HG03354 (cell line): Measurements from ENCODE around the gene CEP72.
A peak's percentile ranks its signal among the peaks of the same experiment; 100 is the strongest.
"Not testable (repeated sequence)": the region's sequence is repeated elsewhere in the genome, so short reads cannot be mapped to it uniquely, and the experiment has no call there.

Source experiments
- ATAC-seq: cut with Tn5 transposase; IDR thresholded peaks from one replicate; pipeline ENCODE4 v1.9.1; 2021; ENCODE audit warnings: mild to moderate bottlenecking; ENCODE audit not compliant: unreplicated experiment, poor library complexity, severe bottlenecking

Gene CEP72

DNA sequence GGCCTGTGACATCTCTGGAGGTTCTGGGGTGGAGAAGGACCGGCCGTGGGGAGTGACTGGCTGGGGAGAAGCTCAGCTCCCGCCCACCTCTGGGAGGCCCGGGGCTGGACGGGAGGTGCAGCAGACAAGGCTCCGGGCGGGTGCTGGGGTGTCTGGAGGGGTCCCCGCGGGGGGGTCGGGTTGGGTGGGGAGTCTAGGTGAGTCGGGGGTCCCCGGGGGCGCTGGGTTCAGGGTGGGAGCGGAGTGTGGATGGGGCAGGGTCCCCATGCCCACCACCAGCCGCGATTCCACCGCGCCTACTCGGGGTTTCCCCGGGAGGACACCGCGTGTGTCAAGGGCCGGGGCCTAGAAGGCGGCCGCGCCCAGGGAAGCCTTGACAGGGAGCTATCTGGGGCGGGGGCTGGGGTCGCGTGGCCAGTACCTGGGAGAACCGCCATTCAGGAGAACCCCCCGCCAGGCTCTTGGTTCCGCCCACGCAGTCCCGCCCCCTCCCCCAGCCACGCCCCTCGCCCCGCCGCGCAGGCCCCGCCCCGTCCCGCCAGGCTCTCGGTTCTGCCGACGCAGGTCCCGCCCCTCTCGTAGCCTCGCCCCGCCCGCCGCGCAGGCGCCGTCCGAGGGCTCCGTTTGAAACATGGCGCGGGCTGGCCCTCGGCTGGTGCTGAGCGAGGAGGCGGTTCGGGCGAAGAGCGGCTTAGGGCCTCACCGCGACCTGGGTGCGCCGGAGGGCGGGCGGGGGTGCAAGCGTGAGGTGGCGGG, at the start of gene CEP72:
Gene CEP72 (plus strand): TSS at position 610 of the 756 bp plus-strand sequence. CDS start 22 bp downstream, at position 632.
- peak; percentile 85 for ATAC-seq

DNA sequence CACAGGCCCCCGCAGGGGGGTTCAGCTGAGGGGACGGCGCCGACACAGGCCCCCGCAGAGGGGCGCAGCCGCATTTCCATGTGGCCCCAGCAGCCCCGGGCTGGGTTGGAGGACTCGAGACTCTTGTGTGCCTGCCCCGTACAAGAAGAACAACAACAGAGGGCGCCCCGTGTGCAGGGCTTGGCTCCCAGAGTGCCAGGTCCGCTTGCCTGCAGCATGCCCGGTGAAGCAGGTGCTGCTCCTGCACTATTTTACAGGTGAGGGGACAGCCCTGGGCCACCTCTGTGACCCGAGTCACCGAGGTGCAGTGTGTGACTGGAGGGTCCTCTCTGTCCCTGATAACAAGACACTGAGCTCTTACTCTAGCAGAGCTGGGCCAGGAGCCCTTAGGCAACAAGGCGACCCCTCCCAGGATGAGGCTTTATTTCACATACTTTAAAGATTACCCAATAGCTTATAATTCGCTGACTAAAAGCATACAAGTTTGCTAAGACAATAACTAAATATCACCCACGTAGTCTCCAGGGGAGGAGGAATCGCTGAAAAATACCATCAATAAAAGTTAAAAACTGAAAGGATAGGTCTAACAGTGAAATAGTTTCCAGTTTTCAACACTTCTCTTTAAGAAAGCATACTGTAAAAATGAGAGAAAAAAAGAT, 46.2 kb upstream of the CEP72 start:
- no peak for ATAC-seq

DNA sequence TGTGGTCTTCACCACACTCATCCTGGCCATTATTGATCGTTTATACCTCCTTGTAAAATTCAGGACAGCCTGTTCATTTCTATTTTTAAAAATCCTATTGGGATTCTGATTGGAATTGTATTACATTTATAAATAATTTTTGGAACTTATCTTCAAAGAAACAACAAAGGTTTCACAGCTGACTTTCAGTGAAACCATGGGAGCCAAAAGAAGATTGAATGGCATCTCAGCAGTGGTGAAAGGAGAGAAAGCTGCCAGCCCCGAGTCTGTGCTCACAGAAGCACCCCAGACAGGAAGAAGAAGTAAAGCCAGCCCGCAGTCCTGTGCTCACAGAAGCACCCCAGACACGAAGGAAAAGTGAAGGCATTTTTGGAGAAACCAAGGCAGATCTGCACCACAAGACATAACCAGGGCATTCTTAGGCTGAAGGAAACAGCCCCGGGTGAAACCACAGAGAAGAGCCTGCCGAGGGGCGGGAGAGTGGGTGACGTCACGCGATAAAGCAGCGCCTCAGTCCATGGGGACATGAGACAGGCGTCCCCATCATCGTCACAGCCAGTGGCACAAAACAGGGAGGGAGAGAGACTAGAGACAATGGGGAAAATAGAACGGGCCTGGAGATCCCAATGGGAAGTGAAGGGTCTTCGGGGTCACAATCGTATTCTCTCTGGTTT, 45.4 kb upstream of the CEP72 start:
- no peak for ATAC-seq

DNA sequence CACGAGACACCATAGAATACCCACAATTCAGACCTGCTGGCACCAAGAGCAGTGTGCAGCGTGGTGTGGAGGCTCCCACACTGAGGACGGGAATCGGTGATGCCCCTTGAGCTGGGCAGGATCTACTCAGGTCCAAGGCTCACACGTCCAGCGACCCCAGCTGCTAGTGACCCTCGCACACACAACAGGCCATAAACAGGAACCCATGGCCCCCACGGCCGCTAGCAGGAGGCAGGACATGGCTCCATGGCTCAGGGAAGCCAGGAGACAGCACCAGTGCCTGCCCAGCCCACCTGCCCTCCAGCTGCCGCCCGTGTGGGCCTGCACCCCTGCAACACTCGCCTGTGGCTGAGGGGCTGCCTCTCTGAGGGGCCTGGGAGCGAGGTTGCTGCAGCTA, 44.5 kb upstream of the CEP72 start:
- ATAC-seq: no peak

DNA sequence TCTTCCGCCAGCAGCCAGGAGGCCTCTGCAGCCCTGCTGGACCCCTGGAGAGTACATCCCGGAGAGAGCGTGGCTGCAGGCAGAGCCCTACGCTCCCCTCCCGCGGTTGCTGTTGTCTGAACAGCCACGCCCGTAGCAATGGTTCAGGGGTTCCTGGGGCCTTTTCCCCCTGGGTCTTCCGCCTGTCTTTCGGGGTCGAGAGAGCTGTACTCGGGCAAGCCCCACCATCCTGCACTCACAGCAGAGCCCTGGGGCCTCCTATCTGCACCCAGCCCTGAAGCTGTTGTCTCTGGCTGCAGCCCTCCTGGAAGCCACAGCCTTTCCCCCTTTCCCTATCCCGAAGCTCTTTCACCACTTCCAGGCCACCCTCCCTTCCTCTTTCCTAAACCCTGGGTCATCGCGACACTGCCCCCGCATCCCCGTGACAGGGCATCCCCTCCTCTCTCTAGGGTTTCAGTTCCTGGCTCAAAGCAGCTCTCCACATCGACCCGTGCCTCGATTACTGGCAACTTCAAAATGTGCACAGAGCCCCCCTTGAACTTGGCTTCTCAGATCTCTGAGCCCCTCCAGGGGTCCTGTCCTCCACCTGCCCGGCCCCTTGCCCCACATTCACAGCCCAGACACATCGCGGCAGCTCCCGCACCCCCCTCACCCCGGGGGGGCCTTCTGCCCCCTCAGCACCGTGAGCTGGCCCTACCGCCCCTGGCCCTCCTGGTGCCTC, 43.9 kb upstream of the CEP72 start:
- ATAC-seq: no peak

- ATAC-seq: no peak
Measured at GRCh38 chr5:568809-569208, 43.3 kb upstream of the CEP72 start.

DNA sequence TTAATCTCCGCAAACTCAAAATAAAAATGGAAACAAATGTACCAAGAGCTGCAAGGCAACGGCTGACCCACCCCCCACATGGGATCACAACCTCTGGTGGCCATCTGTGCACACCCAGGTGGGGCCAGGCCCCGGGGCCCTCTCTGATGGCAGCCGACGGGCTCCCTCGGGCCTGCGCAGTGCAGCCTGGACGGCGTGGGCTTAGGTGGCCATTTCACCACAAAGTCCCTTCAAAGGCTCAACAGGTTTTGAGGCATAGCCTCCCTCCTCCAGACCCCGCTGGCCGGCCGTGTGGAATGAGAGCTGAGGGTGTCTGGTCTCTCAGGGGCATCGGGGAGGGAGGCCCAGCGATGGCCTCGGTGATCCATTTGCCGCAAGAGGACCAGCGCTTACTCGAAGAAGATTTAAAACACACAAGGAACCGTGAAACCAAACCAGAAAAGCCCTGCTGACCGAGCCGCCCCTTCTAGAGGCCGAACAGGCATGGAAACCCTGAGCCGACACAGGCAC, 42.7 kb upstream of the CEP72 start:
- no peak for ATAC-seq

DNA sequence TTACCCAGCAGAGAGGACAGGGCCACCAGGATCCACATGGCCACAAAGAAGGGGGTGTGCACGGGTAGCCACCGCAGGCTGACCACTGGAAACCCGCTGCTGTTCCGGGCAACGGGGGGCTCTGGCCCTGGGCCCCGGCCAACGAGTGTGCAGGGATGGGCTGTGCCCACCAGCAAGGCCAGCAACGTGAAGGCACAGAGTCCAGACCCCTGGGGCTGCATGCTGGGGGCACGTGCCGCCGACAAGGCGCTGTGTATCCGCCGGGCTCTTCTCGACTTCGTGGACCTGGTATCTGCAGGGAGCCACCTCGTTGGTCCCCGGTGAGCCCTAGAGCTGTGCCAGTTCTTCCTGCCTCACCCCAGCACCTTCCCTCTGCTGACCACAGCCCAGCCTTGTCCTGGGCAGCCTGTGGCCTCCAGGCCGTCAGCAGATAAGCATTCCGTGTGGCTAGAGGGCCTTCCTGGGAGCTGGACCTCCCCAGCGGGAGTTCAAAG, 42.2 kb upstream of the CEP72 start:
- no peak for ATAC-seq

- no peak for ATAC-seq
Measured at GRCh38 chr5:570446-570845, 41.7 kb upstream of the CEP72 start.

- no peak for ATAC-seq
Measured at GRCh38 chr5:570886-571285, 41.3 kb upstream of the CEP72 start.

DNA sequence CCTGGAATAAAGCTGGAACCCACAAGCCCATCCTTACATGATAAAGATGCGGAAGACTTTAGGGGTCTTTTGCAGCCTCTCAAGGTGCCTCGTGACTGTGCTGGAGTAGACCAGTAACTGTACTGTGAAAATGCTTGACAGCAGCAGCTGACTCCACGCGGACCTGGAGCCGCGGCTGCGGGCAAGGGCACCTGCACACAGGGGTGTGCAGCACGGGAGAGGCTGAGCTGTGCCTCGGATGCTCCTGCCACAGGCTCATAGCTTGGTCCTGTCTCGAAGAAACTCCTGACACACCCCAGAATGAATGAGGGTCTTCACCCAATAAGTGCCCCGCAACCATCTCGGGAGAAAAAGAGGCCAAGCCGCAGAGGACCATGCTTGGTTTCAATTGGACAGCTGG, 40.3 kb upstream of the CEP72 start:
- ATAC-seq: no peak

DNA sequence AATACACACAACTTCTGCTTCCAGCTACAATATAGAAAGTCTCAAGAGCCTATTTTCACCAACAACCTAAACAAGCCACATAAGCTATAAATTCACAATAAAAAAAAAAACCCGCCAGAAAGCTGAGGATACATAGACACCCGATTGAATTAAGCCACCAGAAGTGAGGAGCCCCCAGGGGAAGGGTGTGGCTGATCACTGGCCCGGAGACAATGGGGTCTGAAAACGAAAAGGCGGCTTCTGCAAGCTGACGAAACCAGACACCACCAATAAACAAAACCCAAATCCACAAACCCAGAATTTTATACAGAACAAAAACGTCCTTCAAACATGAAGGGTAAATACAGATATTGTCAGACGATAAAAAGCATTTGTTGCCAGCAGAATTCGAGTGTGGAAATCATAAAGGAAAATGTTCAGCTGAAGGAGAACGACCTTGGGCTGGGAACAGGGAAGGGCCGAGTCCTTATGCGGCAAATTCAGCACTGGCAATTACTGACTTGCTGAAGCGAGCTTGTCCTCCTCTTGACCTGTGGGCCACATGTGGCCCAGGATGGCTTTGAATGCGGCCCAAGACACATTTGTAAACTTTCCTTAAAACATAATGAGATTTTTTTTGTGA, 39.6 kb upstream of the CEP72 start:
- no peak for ATAC-seq

- no peak for ATAC-seq
Measured at GRCh38 chr5:573206-573605, 38.9 kb upstream of the CEP72 start.

- ATAC-seq: no peak
Measured at GRCh38 chr5:573976-574375, 38.2 kb upstream of the CEP72 start.

- ATAC-seq: no peak
Measured at GRCh38 chr5:574906-575305, 37.2 kb upstream of the CEP72 start.

DNA sequence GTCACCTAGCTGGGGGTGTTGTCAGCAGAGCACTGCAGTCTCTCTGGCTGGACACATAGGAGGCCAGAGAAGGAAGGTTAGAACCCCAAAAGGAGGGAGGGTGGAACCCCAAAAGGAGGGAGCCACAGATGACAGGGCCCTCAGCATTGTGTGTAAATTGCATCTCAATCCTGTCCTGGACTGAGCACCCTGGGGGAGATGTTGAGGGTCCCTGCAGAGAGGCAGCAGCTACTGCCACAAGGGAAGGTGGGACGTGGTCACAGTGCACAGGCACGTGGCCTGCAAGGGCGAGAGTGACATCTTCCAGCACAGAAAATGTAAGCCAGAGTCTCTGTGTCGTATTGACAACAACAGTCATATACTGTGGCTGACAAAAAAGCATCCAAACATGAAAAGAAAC, 36.5 kb upstream of the CEP72 start:
- ATAC-seq: no peak

GRCh38 chr5:577214-577613, 34.9 kb upstream of the CEP72 start:
- not testable (repeated sequence) for ATAC-seq

GRCh38 chr5:577800-578199, 34.3 kb upstream of the CEP72 start:
- no peak for ATAC-seq

DNA sequence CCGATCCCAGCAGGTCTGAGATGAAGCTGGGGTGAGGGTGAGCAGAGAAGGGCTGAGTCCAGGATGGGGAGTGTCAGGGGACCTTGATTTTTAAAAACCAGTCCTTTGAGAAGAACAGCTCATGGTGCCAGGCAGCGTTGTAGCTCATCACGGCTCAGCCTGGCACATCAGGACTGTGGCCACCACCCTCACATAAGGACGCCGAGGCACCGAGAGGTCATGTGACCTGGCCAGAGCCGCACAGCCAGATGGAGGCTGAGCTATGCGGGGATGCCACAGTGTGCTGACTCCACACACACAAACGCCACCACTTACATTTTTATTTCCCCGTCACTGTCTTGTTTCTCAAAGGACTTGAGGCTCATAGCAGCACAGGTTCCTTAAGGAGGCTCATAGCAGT, 32.9 kb upstream of the CEP72 start:
- no peak for ATAC-seq
